Esophagus muscularis mucosa (tissue), 4 donors: Measurements from ENCODE around the gene LDB3. TPM values are rescaled to one million over a fixed set of nuclear protein-coding genes. Genes with fewer than 3 reads are reported as not detected.

Source experiments
- DNase-seq: peaks from one replicate; pipeline ENCODE4 v3.0.0-alpha.2; 2017; ENCODE audit errors: extremely low spot score
- H3K27ac ChIP-seq, 4 donors: fragments of 200-600 bp; sonication (generic); replicated peaks in 1 of 4; 1 replicate in 3 of 4; 2 replicates in 1 of 4; pipeline ENCODE4 v1.5.1; 2016 to 2019; ENCODE audit warnings: mild to moderate bottlenecking in 1 of 4
- H3K27me3 ChIP-seq, 4 donors: fragments of 200-600 bp; sonication (generic); one replicate each; pipeline versions ENCODE4 v1.5.1 to v1.6.0; 2016 to 2019
- H3K36me3 ChIP-seq, 4 donors: fragments of 200-600 bp; sonication (generic); one replicate each; pipeline ENCODE4 v1.5.1; 2016 to 2019
- H3K4me1 ChIP-seq, 4 donors: fragments of 200-600 bp; sonication (generic); one replicate each; pipeline ENCODE4 v1.5.1; 2016 to 2019
- H3K4me3 ChIP-seq, 4 donors: fragments of 200-600 bp; sonication (generic); 1 replicate in 2 of 4; 2 replicates in 2 of 4; pipeline ENCODE4 v1.5.1; 2016 to 2019; ENCODE audit warnings: mild to moderate bottlenecking in 4 of 4, moderate library complexity in 1 of 4
- H3K9me3 ChIP-seq, 4 donors: fragments of 200-600 bp; sonication (generic); 1 replicate in 3 of 4; 2 replicates in 1 of 4; pipeline ENCODE4 v1.5.1; 2016 to 2019
- CTCF ChIP-seq, 3 experiments: fragments of 200-600 bp in 2 of 3; fragments of 450-650 bp in 1 of 3; sonication (generic) in 2 of 3; IDR thresholded peaks; one replicate each; pipeline ENCODE4 v1.5.1; 2017 to 2019; ENCODE audit warnings: antibody characterized with exemption in 3 of 3, mild to moderate bottlenecking in 2 of 3, moderate library complexity in 1 of 3
- EP300 ChIP-seq: sonication (generic); formaldehyde crosslinking; IDR thresholded peaks from one replicate; pipeline ENCODE4 v1.6.1; 2017; ENCODE audit warnings: antibody characterized with exemption
- POLR2A ChIP-seq: fragments of 450-650 bp; IDR thresholded peaks from one replicate; pipeline ENCODE4 v1.6.1; 2017; ENCODE audit warnings: antibody characterized with exemption, moderate library complexity, mild to moderate bottlenecking, low read depth
- POLR2AphosphoS5 ChIP-seq, 2 donors: sonication (generic); formaldehyde crosslinking; IDR thresholded peaks; one replicate each; pipeline ENCODE4 v1.6.1; 2017; ENCODE audit warnings: antibody characterized with exemption in 2 of 2
- WGBS: methylation state at CpG from one replicate; pipeline ENCODE4 v1.1.5; 2018; 5-methylcytosine and 5-hydroxymethylcytosine counted together
- intact Hi-C: fragments of 100-400 bp; cut with DNase I; formaldehyde crosslinking; loops from one replicate; pipeline ENCODE4 v1.15.1; 2023
- total RNA-seq, 4 donors: library from RNA; depleted of rRNA; stranded (reverse); fragments of >200 nt; gene quantifications; one replicate each; pipeline versions ENCODE4 v1.1.0 to v1.2.1, GENCODE V29; 2016

Gene LDB3
- total RNA-seq, 4 donors from 2014 or later: 12.6 to 42.3 (median 21.6) TPM

GRCh38 chr10:86785037-86785436, 116.7 kb downstream of the LDB3 start:
- Histone ChIP-seq H3K27ac (peak overlapping the region; percentile 24 to 64 (median 52)), H3K27me3 (no peaks in the 10 kb centered on the region), H3K4me3 (no peak overlapping the region), H3K4me1 (peaks cover 26 to 69% (median 63%) of the 10 kb centered on the region in 4 donors), H3K36me3 (no peaks in the 10 kb centered on the region), H3K9me3 (no peaks in the 10 kb centered on the region)
- DNase-seq: no peak
- no peak for TF ChIP-seq POLR2AphosphoS5 (IDR thresholded peaks at IDR 0.05)
- TF ChIP-seq POLR2A: no peak
- no peak for TF ChIP-seq EP300
- TF ChIP-seq CTCF (IDR thresholded peaks at IDR 0.05): no peak
- 94% methylated on average over 4 of the region's 4 CpGs for whole genome bisulfite sequencing
- intact Hi-C loops: no loop called here

Other genes with a start within 250 kb of the LDB3 start
- 10 to 100 TPM; 34.2 to 40.5 (median 39.3) TPM for gene WAPL, start 146.7 kb upstream of the LDB3 start, total RNA-seq
- under 1 TPM in 1 of 4 donors, not detected in 3; 0.32 TPM for gene OPN4, start 14.0 kb upstream of the LDB3 start, total RNA-seq
- 100 to 1,000 TPM in 1 of 4 donors, 10 to 100 TPM in 3; 66.1 to 110 (median 90.5) TPM for gene BMPR1A, start 88.1 kb downstream of the LDB3 start, total RNA-seq